Esophagus muscularis mucosa (tissue), 4 donors: ENCODE results near the gene ADCYAP1R1.

ENCODE experiments used
- CTCF ChIP-seq, 3 experiments: fragments of 200-600 bp in 2 of 3; fragments of 450-650 bp in 1 of 3; sonication (generic) in 2 of 3; IDR thresholded peaks; one replicate each; pipeline ENCODE4 v1.5.1; 2017 to 2019; ENCODE audit warnings: antibody characterized with exemption in 3 of 3, mild to moderate bottlenecking in 2 of 3, moderate library complexity in 1 of 3
- EP300 ChIP-seq: sonication (generic); formaldehyde crosslinking; IDR thresholded peaks from one replicate; pipeline ENCODE4 v1.6.1; 2017; ENCODE audit warnings: antibody characterized with exemption
- POLR2A ChIP-seq: fragments of 450-650 bp; IDR thresholded peaks from one replicate; pipeline ENCODE4 v1.6.1; 2017; ENCODE audit warnings: antibody characterized with exemption, moderate library complexity, mild to moderate bottlenecking, low read depth
- POLR2AphosphoS5 ChIP-seq, 2 donors: sonication (generic); formaldehyde crosslinking; IDR thresholded peaks; one replicate each; pipeline ENCODE4 v1.6.1; 2017; ENCODE audit warnings: antibody characterized with exemption in 2 of 2

- TF ChIP-seq POLR2A (no peak), CTCF (IDR thresholded peaks at IDR 0.05) (no peak), EP300 (no peak), POLR2AphosphoS5 (IDR thresholded peaks at IDR 0.05) (no peak)
Measured at GRCh38 chr7:31070991-31071644, 19.0 kb downstream of the ADCYAP1R1 start.
